GM12801 (cell line): Measurements from ENCODE around the gene ATXN2L.

Experiments used
- TF ChIP-seq, protein P1 (sequence below): IDR thresholded peaks from one replicate; pipeline ENCODE4 v1.5.1; 2011; ENCODE audit warnings: control low read depth; ENCODE audit not compliant: insufficient read length; ENCODE audit errors: extremely low read depth

ATXN2L gene

DNA sequence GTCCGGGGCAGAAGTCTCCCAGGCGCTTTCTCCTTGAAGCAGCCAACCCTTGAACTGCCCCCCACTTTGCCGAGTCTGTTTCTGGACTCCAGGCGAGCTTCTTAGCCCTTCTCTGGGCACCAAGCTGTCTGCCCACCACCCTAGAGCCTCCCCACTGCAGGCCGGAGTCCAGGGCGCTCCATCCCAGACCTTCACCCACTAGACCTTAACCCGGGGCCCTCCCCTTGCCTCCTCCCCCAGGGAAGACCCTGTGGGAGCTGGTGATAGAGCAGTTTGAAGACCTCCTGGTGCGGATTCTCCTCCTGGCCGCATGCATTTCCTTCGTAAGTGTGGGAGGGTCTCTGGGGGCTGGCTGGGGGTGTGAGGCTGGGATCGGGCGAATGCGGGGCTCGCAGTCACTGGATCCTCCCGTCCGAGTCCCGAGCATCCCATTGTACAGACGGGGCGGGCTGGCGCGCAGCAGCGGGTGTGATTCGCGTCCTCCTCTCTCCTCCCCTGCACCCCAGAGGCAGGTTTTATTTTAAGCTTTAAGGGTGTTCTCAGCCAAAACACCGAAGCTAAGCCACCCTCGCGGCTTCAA is 56.6 kb downstream of the ATXN2L start:
- TF ChIP-seq, protein P1, sequence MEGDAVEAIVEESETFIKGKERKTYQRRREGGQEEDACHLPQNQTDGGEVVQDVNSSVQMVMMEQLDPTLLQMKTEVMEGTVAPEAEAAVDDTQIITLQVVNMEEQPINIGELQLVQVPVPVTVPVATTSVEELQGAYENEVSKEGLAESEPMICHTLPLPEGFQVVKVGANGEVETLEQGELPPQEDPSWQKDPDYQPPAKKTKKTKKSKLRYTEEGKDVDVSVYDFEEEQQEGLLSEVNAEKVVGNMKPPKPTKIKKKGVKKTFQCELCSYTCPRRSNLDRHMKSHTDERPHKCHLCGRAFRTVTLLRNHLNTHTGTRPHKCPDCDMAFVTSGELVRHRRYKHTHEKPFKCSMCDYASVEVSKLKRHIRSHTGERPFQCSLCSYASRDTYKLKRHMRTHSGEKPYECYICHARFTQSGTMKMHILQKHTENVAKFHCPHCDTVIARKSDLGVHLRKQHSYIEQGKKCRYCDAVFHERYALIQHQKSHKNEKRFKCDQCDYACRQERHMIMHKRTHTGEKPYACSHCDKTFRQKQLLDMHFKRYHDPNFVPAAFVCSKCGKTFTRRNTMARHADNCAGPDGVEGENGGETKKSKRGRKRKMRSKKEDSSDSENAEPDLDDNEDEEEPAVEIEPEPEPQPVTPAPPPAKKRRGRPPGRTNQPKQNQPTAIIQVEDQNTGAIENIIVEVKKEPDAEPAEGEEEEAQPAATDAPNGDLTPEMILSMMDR = no peak

DNA sequence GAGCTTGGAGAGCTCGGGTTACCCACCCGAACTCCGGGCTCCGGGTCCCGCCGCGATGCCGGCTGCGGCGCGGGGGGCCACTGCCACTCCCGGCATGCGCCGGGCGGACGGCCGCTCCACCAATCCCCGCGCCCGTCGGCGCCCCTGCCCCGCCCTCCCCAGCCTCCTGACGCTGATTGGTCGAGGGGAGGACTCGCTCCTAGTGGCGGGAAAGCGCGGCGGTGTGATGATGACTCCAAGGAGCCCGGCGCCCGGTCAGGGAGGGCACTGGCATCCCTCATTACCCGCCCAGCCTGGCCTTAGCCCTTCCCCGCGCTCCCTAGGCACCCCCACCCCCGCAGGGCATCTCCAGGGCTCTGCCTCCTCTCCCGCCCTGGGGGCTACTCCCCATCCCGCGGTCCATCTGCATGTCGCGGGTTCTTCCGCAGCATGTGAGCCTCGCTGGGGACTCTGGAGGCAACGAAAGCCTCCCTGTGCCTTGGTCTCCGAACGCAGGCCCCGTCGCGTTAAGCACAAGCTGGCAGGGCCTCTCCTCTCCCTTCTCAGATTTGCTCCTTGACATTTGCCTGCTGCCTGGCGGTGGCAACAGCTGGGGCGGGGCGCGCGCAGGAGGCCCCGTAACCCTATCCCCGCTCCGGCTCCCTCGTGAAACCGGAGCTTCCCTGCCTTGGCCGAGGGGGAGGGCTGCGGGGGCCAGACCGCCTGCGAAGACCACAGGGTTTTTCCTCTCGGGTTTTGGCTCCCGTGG is 57.2 kb downstream of the ATXN2L start:
- TF ChIP-seq, protein P1 = no peak

DNA sequence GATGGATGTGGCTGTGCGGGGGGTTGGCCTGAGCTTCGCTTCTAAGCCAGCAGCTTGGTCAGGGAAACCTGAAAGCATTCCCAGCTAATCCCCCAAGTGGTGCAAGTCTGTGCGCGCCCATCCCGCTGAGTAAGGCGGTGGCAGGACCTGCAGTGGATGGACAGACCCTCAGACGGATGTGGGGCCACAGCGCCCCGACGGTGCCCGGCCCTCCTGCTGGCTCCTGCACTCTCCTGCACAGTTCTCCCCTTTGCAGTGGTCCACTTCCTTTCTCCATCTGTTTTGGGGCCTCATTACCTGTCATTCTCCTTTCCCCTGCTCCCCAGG is 57.8 kb downstream of the ATXN2L start:
- TF ChIP-seq, protein P1 = no peak

DNA sequence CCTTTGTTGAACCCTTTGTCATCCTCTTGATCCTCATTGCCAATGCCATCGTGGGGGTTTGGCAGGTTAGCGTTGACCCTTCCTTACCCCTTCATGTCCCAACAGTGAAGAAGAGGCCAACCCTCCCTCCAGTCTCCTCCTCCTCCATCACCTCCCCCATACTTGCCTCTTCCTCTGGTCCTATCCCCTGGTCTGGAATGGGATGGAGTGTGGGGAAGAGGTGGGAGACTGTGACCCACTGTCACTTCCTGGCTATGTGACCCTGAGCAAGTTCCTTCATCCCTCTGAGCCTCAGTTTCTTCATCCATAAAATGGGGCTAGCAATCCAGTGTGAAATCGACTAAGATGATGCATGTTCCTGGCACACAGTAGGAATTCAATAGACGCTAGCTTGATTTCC is 58.2 kb downstream of the ATXN2L start:
- TF ChIP-seq, protein P1 = no peak

- TF ChIP-seq, protein P1 = no peak
These were observed 59.9 kb downstream of the ATXN2L start for GRCh38 chr16:28882551-28883160.

- TF ChIP-seq, protein P1 = no peak
These were observed 60.6 kb downstream of the ATXN2L start for GRCh38 chr16:28883221-28883996.

DNA sequence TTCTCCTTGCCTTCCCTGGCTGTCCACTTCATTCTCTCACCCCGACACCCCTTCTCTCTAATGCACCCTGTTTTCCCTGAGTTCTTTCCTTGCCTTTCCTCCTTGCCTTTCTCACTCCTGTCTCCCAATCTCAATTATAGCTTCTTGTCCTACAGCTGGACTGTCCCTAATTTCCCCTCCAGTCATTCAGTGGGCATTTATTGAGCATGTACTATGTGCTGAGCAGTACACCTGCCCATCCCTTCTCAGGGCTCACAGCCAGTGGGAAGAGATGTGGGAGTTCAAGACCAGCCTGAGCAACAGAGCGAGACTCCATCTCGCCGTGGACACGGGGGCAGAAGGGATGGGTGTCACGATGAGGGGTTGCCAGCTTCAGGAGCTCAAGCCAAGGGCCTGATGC is 61.2 kb downstream of the ATXN2L start:
- TF ChIP-seq, protein P1 = no peak
